ENCODE measurements around the gene KANK3. TPM values are rescaled to one million over a fixed set of nuclear protein-coding genes. Genes with fewer than 3 reads are reported as not detected.

Gene KANK3
- total and polyA plus RNA-seq, 2 of the 8 experiments (the other 6 are each of a cell fraction or from before 2014, with no cell fraction given) = 2.5 to 4.2 TPM

DNA sequence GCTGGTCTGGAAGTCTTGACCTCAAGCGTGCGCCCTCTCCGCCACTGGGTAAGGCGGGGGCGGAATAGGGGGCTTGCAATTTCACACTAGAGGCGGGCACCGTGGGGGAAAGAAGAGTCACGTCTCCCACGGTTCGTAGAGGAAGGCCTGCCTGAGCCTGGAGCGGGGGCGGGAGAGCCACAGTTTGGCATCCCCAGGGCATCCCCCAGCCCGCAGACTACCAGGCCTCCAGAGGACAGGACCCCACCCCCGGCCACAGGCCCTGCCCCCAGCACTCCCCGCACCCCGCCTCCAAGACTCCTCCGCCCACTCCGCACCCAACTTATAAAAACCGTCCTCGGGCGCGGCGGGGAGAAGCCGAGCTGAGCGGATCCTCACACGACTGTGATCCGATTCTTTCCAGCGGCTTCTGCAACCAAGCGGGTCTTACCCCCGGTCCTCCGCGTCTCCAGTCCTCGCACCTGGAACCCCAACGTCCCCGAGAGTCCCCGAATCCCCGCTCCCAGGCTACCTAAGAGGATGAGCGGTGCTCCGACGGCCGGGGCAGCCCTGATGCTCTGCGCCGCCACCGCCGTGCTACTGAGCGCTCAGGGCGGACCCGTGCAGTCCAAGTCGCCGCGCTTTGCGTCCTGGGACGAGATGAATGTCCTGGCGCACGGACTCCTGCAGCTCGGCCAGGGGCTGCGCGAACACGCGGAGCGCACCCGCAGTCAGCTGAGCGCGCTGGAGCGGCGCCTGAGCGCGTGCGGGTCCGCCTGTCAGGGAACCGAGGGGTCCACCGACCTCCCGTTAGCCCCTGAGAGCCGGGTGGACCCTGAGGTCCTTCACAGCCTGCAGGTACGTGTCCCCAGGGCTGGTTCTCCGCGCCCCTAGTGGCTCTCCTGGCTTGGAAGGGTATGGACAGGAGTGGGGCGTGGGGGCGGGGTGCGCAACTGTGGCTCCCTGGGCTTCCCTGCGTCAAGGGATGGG, 21.0 kb upstream of the KANK3 start, which contains the start of gene ANGPTL4 (continued):
- TF ChIP-seq EP300 (IDR thresholded peaks at IDR 0.05; ENCODE audit: borderline replicate concordance in 1 of 2, low read depth in 2 of 2, low read length in 2 of 2) = no peak
- no peak for TF ChIP-seq POU5F1 (IDR thresholded peaks at IDR 0.05; ENCODE audit: low read depth, low read length)
- no peak for TF ChIP-seq JUN (IDR thresholded peaks at IDR 0.05; ENCODE audit: low read depth, low read length)
- TF ChIP-seq CBX5 (IDR thresholded peaks at IDR 0.05; ENCODE audit: low read depth, low read length) = no peak
- peak; percentile 69 for TF ChIP-seq KDM4A (IDR thresholded peaks at IDR 0.05; ENCODE audit: low read depth, low read length, severe bottlenecking)
- TF ChIP-seq SIX5 (IDR thresholded peaks at IDR 0.05; ENCODE audit: low read depth, low read length) = no peak
- TF ChIP-seq BACH1 (IDR thresholded peaks at IDR 0.05; ENCODE audit: low read length) = no peak
- TF ChIP-seq SIRT6 (IDR thresholded peaks at IDR 0.05; ENCODE audit: low read length) = no peak
- TF ChIP-seq NANOG (IDR thresholded peaks at IDR 0.05; ENCODE audit: insufficient read depth, low read depth, low read length, poor library complexity, severe bottlenecking) = no peak
- peak; percentile 54 for TF ChIP-seq ASH2L (IDR thresholded peaks at IDR 0.05; ENCODE audit: low read length)
- TF ChIP-seq PHF8 (conservative IDR thresholded peaks at IDR 0.05; ENCODE audit: low read depth, low read length) = no peak
- 0 out of 2 replicates have a peak, but pooled peaks have one; percentile 36 for TF ChIP-seq GABPA (IDR thresholded peaks at IDR 0.05; ENCODE audit: borderline replicate concordance, insufficient read depth, low read length)
- TF ChIP-seq KDM1A (IDR thresholded peaks at IDR 0.05; ENCODE audit: borderline replicate concordance, low read length) = peak; percentile 36; the same call in 1 of the 2 replicates
- TF ChIP-seq SRF (IDR thresholded peaks at IDR 0.05; ENCODE audit: low read depth, low read length) = no peak
- no peak for TF ChIP-seq NRF1 (IDR thresholded peaks at IDR 0.05; ENCODE audit: low read depth, low read length)
- TF ChIP-seq EZH2 (IDR thresholded peaks at IDR 0.05; ENCODE audit: low read depth, low read length, severe bottlenecking) = no peak
- no peak for TF ChIP-seq SAP30 (IDR thresholded peaks at IDR 0.05; ENCODE audit: insufficient read depth, insufficient replicate concordance, low read length)
- TF ChIP-seq SP4 (IDR thresholded peaks at IDR 0.05; ENCODE audit: low read length) = no peak
- no peak for TF ChIP-seq SP2 (IDR thresholded peaks at IDR 0.05; ENCODE audit: low read length)
- TF ChIP-seq, protein P1, sequence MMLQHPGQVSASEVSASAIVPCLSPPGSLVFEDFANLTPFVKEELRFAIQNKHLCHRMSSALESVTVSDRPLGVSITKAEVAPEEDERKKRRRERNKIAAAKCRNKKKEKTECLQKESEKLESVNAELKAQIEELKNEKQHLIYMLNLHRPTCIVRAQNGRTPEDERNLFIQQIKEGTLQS (IDR thresholded peaks at IDR 0.05; ENCODE audit: insufficient read depth, low read depth, low read length) = no peak
- no peak for TF ChIP-seq CEBPB (IDR thresholded peaks at IDR 0.05; ENCODE audit: low read depth, low read length)
- no peak for TF ChIP-seq TEAD4 (IDR thresholded peaks at IDR 0.05; ENCODE audit: low read depth, low read length)
- TF ChIP-seq BRCA1 (IDR thresholded peaks at IDR 0.05; ENCODE audit: low read depth, low read length) = no peak
- TF ChIP-seq MAFK (IDR thresholded peaks at IDR 0.05; ENCODE audit: low read depth, low read length) = no peak
